Measurements from ENCODE around the gene RGL4. TPM values are rescaled to one million over a fixed set of nuclear protein-coding genes. Genes with fewer than 3 reads are reported as not detected.

The RGL4 gene
- total and polyA plus RNA-seq, 2 of the 13 experiments (the other 11 are each of a cell fraction or from before 2014, with no cell fraction given) = not detected

DNA sequence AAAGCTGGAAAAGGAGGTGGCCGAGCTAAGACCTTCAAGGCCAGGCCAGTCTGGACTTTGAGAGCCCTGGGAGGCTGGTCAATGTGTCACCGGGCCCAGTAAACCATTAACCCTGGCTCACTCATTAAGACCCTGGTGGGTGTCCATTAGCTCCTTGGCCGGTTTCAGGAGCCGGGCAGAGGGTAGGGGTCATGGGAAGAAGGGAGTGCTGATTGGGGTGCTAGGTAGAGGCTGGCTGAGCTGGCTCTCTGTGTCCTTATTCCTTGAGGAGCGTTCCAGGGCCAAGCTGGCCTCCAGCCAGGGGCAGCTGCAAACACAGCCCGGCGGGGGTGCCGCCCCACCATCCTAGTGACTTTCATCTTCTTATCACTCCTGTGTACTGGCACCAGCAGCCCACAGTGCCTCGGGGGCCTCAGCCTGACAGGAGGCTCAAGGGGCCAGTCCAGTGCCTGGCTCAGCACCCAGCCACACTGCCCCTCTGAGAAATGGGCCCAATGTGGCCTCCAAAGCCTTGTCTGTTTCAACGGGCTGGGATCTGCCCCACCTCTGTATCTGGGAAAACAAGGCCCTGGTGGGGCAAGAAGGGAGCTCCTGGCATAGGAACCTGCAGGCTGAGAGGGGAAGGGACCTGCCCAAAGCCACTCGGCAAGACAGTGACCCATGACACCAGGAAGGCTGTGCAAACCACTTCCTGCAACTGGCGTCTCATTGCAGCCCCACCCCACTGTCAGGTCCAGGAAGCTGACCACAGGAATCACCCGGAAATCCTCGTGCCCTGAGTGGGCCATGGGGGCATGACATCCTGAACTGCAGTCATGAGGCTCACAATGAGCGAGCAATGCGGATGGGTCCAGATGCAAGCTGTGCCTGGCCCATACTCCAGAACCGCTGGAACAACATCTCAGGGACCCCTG, 15.1 kb upstream of the RGL4 start (continued):
- TF ChIP-seq, protein P1, sequence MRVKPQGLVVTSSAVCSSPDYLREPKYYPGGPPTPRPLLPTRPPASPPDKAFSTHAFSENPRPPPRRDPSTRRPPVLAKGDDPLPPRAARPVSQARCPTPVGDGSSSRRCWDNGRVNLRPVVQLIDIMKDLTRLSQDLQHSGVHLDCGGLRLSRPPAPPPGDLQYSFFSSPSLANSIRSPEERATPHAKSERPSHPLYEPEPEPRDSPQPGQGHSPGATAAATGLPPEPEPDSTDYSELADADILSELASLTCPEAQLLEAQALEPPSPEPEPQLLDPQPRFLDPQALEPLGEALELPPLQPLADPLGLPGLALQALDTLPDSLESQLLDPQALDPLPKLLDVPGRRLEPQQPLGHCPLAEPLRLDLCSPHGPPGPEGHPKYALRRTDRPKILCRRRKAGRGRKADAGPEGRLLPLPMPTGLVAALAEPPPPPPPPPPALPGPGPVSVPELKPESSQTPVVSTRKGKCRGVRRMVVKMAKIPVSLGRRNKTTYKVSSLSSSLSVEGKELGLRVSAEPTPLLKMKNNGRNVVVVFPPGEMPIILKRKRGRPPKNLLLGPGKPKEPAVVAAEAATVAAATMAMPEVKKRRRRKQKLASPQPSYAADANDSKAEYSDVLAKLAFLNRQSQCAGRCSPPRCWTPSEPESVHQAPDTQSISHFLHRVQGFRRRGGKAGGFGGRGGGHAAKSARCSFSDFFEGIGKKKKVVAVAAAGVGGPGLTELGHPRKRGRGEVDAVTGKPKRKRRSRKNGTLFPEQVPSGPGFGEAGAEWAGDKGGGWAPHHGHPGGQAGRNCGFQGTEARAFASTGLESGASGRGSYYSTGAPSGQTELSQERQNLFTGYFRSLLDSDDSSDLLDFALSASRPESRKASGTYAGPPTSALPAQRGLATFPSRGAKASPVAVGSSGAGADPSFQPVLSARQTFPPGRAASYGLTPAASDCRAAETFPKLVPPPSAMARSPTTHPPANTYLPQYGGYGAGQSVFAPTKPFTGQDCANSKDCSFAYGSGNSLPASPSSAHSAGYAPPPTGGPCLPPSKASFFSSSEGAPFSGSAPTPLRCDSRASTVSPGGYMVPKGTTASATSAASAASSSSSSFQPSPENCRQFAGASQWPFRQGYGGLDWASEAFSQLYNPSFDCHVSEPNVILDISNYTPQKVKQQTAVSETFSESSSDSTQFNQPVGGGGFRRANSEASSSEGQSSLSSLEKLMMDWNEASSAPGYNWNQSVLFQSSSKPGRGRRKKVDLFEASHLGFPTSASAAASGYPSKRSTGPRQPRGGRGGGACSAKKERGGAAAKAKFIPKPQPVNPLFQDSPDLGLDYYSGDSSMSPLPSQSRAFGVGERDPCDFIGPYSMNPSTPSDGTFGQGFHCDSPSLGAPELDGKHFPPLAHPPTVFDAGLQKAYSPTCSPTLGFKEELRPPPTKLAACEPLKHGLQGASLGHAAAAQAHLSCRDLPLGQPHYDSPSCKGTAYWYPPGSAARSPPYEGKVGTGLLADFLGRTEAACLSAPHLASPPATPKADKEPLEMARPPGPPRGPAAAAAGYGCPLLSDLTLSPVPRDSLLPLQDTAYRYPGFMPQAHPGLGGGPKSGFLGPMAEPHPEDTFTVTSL (CRISPR knock-in tag; IDR thresholded peaks at IDR 0.05; ENCODE audit: borderline replicate concordance) = no peak; the same call in 1 of the 2 replicates
- 0 out of 4 replicates have a peak, but pooled peaks of 1 of the 2 experiments have one; percentile 0 for TF ChIP-seq KLF16 (CRISPR knock-in tag; IDR thresholded peaks at IDR 0.05)
- no peak for TF ChIP-seq KDM5A (IDR thresholded peaks at IDR 0.05; ENCODE audit: borderline replicate concordance, low read length)
- TF ChIP-seq DPF2 (CRISPR knock-in tag; IDR thresholded peaks at IDR 0.05; ENCODE audit: borderline replicate concordance, low read depth) = peak; percentile 15; the same call in 1 of the 2 replicates
- no peak for TF ChIP-seq ZNF777 (CRISPR knock-in tag; IDR thresholded peaks at IDR 0.05)
- no peak for TF ChIP-seq JUN (CRISPR knock-in tag; IDR thresholded peaks at IDR 0.05)
- no peak for TF ChIP-seq ZNF749 (CRISPR knock-in tag; IDR thresholded peaks at IDR 0.05; ENCODE audit: borderline replicate concordance)
- TF ChIP-seq HBP1 (CRISPR knock-in tag; IDR thresholded peaks at IDR 0.05; ENCODE audit: low read depth) = no peak
- TF ChIP-seq SP1 (IDR thresholded peaks at IDR 0.05) = no peak
- no peak for TF ChIP-seq SP1 (CRISPR knock-in tag; IDR thresholded peaks at IDR 0.05)
- TF ChIP-seq, protein P2, sequence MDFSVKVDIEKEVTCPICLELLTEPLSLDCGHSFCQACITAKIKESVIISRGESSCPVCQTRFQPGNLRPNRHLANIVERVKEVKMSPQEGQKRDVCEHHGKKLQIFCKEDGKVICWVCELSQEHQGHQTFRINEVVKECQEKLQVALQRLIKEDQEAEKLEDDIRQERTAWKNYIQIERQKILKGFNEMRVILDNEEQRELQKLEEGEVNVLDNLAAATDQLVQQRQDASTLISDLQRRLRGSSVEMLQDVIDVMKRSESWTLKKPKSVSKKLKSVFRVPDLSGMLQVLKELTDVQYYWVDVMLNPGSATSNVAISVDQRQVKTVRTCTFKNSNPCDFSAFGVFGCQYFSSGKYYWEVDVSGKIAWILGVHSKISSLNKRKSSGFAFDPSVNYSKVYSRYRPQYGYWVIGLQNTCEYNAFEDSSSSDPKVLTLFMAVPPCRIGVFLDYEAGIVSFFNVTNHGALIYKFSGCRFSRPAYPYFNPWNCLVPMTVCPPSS (IDR thresholded peaks at IDR 0.05) = no peak
- TF ChIP-seq RFX5 (IDR thresholded peaks at IDR 0.05; ENCODE audit: low read depth, low read length) = no peak
- TF ChIP-seq ZKSCAN8 (CRISPR knock-in tag; IDR thresholded peaks at IDR 0.05; ENCODE audit: borderline replicate concordance) = no peak
- TF ChIP-seq ATF7 (IDR thresholded peaks at IDR 0.05) = no peak
- TF ChIP-seq ATF7 (CRISPR knock-in tag; IDR thresholded peaks at IDR 0.05) = no peak
- TF ChIP-seq TEAD2 (CRISPR knock-in tag; IDR thresholded peaks at IDR 0.05) = no peak
- TF ChIP-seq GMEB1 (CRISPR knock-in tag; IDR thresholded peaks at IDR 0.05; ENCODE audit: borderline replicate concordance) = no peak
- TF ChIP-seq HIVEP1 (CRISPR knock-in tag; IDR thresholded peaks at IDR 0.05) = no peak
- TF ChIP-seq ETV6 (CRISPR knock-in tag; conservative IDR thresholded peaks at IDR 0.05) = no peak
- TF ChIP-seq SIN3B (IDR thresholded peaks at IDR 0.05; ENCODE audit: low read length) = no peak
- TF ChIP-seq SP2 (CRISPR knock-in tag; IDR thresholded peaks at IDR 0.05) = no peak
